ENCODE measurements around the gene C19orf38.

Gene C19orf38

GRCh38 chr19:10915130-10916091 is 67.2 kb downstream of the C19orf38 start:
- no peak for DNase-seq

GRCh38 chr19:10916602-10917001 is 68.4 kb downstream of the C19orf38 start:
- DNase-seq, result no peak

- DNase-seq, result no peak
Measured at GRCh38 chr19:10918359-10918758, 70.1 kb downstream of the C19orf38 start.
